Limb (tissue), 2 donors: ENCODE data around the gene RPS6KA5.

Experiments used
- DNase-seq, 2 donors: peaks; one replicate each; pipeline ENCODE4 v3.0.0-alpha.2; 2016; ENCODE audit errors: extremely low spot score in 2 of 2

RPS6KA5 gene

DNA sequence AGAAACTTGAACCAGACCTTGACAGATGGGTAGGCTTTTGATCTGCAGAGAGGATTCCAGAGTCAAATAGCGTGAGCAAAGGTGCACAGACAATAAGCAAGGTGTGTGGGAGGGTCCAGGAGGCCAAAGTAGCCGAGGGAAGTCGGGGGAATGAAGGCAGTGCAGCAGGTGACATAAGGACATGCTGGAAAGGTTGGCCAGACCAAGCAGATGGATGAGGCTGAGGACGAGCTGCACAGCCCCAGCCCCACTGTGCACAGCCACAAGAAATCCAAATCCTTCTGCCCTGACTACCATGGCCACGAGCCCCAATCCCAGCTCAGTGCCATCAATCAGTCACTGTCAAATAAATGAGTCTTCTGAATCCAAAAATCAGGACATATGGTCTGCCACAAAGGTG lies 249.6 kb downstream of the RPS6KA5 start:
- DNase-seq, result no peak

- DNase-seq, result no peak
These were observed 250.7 kb downstream of the RPS6KA5 start for GRCh38 chr14:90809530-90810312.

DNA sequence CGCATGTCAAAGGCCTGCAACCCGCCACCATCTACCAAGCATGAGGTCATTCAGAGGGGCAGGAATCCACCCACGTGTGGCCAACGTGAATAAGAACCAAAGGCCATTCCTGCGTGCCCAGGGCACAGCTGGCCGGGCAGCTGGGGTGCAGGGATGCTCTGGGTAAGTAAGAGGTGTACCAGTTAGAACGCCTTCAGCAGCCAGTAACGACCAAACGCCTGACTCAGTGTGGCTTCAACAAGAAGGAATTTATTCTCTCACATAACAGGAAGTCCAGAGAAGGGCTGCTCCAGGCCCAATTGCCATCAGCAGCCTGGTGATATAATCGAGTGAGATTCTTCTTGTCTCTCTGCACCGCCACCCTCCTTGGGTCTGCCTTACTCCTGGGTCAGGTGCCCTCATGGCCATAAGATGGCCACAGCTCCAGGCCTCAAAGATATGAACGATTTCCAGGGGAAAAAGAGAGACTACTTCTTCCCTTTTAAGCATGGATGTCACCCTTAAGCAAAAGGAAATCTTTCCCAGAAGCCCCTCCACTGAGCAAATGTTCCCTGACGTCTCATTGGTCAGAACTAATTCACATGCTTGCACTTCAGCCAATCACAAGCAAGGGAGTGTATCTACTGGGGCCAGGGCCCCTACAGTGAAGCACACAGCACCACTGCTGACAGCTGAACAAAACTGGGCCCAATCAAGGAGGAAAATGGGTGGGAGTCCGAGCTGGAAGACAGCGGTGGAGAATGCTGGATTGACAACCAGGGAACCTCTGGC lies 251.5 kb downstream of the RPS6KA5 start:
- no peak for DNase-seq

- DNase-seq, result no peak
These were observed 253.4 kb downstream of the RPS6KA5 start for GRCh38 chr14:90807060-90807459.

GRCh38 chr14:90805662-90806540 lies 254.5 kb downstream of the RPS6KA5 start:
- no peak for DNase-seq

GRCh38 chr14:90805084-90805391 lies 255.4 kb downstream of the RPS6KA5 start:
- DNase-seq, result no peak

DNA sequence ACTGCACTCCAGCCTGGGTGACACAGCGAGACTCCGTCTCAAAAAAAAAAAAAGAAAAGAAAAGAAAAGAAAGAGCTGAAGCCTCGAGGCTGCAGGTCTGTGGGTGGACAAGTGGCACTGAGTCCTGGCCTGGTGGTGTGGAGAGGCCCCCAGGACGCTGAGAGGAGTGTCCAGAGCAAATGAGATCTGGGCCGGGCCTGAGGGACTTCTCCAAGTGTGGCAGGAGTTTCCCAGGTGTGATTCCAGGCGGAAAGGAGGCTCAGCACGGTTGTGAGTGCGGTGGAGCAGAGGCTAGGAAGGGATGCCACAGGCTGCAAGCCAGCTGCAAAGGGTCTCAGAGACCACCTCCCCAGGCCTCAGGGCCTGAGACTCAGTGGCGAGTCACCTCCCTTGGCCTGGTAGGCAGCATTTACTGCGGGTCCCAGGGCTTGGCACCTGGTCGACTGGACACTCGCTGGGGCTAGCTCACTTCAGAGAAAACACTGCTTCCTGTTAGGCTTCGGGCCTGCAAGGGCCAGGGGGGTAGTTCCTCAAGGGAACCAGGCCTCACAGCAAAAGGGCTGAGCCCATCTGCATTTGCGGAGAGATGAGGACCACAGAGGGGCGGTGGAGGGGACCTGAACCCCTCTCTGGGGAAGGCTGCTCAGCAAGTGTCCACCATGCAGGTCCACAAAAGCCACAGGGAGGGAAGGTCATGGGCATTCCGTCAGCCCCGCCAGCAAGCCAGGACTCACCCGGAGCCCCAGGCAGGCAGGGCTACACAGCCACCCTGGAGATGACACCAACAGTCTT lies 256.0 kb downstream of the RPS6KA5 start:
- no peak for DNase-seq

DNA sequence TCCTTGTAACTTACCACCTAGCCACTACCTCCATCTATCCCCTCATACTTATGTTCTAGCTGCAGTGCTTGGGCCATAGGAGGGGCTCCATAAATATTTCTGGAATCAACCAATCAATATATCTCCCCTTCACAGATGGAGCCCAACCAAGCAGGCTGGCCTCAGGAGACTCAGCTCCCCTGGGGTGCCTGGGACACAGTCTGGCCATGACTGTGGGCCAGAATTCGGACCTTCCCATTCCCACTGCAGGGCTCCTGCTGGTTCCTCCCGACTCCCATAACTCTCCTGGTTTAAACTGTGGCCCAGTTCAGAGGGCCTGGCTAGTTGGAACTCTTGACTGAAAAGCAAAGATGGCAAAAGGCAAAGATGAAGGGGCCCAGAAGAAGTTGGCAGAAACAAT lies 257.2 kb downstream of the RPS6KA5 start:
- no peak for DNase-seq

DNA sequence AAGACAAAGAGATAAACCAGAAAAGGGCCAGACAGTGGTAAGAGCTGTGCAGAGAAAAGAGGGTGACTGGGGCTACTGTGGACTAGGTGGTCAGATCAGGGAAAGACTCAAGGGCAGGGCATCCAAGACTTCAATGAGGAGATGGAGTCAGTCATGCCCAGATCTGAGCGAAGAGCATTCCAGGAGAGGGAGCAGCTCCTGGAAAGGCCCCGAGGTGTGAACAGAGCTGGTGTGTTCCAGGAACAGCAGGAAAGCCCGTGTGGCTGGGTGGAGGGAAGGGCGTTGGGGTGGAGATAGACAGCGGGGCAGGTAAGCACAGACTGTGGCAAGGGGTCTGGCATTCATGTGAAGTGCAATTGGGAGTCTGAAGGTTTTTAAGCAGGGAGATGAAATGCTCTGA lies 261.0 kb downstream of the RPS6KA5 start:
- no peak for DNase-seq

- DNase-seq, result no peak
These were observed 262.5 kb downstream of the RPS6KA5 start for GRCh38 chr14:90797919-90798318.
